Activated CD8-positive, alpha-beta memory T cell treated with anti-CD3 and anti-CD28 coated beads, Interleukin-2, amount 50 U/mL, for 1 hour (primary cell): ENCODE results near the gene PUDP.
"Not testable (repeated sequence)": the region's sequence is repeated elsewhere in the genome, so short reads cannot be mapped to it uniquely, and the experiment has no call there.

ENCODE experiments used
- DNase-seq: peaks from one replicate; pipeline ENCODE4 v3.0.0-alpha.2; 2020; ENCODE audit errors: extremely low read depth

Gene PUDP

GRCh38 chrX:7147978-7148854, at the start of gene PUDP:
Gene PUDP, minus strand, starts transcription at chrX:7148153. Its CDS starts 40 bp downstream, at chrX:7148113.
- peak; percentile 72 for DNase-seq

DNA sequence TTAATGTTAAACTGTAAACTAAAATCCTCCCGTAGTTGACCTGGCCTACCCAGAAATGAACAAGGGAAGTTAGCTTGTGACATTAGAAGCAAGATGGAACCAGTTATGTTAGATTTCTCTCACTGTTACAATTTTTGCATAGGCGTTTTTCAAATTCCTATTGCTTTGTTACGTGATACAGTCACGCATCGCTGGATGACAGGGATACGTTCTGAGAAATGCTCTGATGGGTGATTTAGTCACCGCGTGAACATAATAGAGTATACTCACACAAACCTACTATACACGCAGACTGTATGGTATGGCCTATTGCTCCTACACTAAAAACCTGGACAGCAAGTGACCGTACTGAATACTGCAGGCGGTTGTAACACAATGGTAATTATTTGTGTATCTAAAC, 46.7 kb upstream of the PUDP start:
- no peak for DNase-seq

DNA sequence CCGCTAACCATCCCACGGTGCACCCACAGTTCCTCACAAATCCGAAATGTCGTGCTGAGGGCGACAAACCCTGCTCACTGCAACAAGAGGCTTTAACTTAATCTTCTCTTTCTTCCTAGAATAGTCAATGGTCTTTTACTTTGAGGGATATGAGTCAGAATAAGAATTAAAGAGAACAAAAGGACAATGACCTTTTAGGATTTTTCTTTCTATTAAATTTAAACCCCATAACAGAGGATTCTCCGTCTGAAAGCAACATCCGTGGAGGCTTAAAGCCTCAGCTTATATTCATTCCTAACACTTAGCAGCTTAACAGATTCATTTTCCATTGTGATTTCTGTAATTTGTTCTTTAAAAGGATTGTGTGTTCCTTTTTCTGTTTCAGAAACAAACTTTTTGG, 44.9 kb upstream of the PUDP start:
- DNase-seq = no peak

- DNase-seq = no peak
Observed at GRCh38 chrX:7191681-7192110, 43.7 kb upstream of the PUDP start.

GRCh38 chrX:7190157-7190556, 42.2 kb upstream of the PUDP start:
- no peak for DNase-seq

DNA sequence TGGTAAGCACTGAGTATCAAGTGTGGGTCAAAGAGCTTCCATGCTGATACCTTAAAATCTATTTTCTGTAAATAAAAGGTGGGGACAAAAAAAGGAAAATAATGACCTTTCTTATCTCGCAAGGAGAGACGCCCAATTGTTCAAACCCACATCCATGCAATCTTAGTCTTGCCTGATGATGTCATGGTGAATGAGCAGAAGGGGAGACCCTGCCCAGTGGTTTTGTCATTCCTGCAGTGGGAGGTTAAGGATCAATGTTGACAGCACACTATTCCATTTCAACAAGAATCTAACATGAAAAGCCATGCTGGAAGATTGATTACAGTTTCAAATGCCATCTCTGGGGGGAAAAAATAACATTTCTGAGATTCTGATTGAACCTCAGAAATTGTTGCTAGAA, 40.7 kb upstream of the PUDP start:
- no peak for DNase-seq

- no peak for DNase-seq
Observed at GRCh38 chrX:7184816-7185215, 36.9 kb upstream of the PUDP start.

DNA sequence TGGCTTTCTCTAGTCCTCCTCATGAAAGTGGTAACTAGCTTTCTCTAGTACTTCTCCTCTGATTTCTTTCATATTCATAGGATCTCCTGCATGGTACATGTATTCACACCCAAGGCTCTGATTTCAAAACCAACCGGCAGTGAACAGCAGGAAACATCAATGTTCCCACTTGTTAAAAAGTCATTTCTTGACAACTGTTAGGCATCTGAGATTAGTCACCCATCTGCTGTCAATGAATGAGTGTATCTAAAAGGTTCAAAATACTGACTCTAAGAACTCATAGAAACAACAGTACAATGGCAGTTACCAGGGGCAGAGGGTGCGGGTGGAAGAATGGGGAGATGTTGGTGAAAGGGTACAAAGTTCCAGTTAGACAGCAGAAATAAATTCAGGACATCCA, 31.5 kb upstream of the PUDP start:
- no peak for DNase-seq

- not testable (repeated sequence) for DNase-seq
Observed at GRCh38 chrX:7178859-7179258, 30.9 kb upstream of the PUDP start.

DNA sequence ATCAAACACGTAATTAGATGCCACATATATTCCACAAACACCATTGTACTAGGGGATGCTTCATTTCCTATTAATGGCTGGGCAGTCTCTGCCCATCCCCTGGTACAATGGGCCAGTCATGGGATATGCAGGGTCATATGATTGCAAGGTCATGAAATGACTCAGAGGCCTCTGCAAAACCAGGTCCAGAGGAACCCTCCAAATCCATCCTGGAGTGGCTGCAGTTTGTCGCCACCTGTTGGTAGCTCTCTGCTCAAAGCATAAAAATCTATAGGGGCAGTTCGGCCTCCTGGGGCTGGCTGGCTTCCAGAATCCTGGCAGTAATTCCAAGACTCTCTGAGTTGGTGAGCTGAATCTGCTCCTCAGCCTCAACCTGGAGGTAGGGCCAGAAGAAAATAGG, 22.9 kb upstream of the PUDP start:
- DNase-seq = peak; percentile 1

DNA sequence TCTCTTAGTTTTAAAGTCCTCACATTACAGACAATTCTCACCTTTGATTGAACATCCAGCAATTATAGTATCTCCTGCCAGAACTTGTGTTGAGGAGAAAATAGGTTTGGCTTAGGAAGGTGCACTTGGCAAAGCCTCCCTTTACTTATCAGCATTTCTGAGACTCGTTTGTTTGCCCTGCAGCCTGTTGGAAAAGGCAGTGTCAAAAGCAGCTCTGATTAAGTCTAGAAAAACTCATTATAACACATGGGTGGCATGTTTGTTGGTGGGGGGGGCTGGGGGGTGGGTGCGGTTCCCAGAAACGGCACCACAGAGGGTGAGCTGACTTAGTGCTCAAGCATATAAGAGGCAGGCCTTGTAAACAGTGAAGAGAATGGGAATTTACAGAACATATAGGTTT, 21.7 kb upstream of the PUDP start:
- DNase-seq = no peak

GRCh38 chrX:7168371-7168770, 20.4 kb upstream of the PUDP start:
- no peak for DNase-seq

DNA sequence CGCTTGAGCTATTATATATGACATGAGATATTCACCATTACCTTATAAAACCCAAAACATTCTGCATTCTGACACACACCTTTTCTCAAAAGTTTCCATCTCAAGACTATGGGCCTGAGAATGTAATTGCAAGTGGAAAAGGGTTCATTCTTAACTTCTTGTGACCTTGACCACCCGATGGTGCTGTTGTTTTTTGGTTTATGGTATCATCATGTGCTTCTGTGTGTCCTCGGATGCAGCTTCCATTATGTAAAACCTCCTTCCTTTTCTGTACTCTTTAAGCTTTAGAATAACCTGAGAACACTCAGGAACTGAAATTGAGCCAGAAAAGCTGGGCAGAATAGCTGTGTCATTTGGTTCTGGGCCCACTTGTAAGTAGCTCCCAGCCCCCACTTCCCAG, 16.2 kb upstream of the PUDP start:
- DNase-seq = no peak

- no peak for DNase-seq
Observed at GRCh38 chrX:7163146-7163677, 15.3 kb upstream of the PUDP start.

DNA sequence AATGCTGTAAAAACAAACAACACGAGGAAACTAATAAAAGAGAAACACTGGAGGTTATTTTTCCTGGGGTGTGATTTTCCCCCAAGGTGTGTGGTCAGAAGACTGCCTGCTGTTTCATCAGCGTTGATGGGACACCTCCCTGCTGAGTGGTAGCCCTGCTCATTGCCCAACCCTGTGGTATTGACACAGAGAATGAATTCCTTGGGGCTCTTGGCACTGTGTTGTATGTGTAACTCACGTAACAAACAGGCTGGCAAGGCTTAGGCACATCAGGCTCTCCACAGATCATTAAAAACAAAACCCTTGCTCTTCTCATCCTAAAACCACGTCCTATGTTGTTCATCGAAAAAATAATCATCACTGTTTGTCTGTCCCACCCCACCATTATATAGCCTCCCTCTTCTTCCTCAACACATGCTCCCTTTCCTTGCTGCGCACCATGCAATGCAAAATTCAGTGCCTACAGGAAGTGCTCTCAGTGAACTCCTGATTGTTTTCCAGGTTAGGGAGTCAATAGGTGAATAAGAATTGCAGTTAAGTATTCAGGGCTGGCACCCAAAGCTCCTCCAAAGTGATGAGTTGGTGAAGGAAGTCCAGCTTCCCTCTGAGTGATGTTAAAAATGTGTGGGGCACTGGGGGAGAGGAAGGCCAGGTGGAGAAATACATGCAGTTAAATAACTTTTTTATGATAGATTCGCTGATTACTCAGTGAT, 11.4 kb upstream of the PUDP start:
- no peak for DNase-seq

GRCh38 chrX:7158468-7158990, 10.6 kb upstream of the PUDP start:
- no peak for DNase-seq

- DNase-seq = no peak
Observed at GRCh38 chrX:7156879-7157278, 8.9 kb upstream of the PUDP start.

- no peak for DNase-seq
Observed at GRCh38 chrX:7155163-7155562, 7.2 kb upstream of the PUDP start.

DNA sequence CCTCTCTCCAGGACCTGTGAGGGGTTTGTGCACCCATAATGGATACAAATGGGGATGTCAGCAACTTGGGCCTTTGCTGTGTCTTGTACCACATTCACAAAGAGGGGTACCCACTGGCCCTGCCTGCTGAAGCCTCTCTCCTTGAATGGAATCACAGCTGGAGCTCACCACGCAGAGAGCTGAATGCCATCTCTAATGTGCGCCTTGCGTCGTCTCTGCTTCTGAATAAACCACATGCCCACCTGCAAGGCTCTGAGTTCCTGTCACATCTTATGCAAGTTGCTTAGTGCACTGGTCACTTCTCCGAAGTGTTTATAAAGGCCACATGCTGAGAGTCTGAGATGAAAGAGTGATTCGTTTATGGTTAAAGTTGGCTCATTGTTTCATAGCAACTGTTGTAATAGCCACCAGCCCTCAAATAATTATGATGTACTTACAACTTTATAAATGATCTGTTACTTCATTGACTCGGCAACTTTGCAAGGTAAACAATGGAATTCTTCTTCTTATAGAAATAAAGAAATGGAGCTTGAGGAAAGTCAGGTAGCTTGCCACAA, 6.2 kb upstream of the PUDP start:
- no peak for DNase-seq

DNA sequence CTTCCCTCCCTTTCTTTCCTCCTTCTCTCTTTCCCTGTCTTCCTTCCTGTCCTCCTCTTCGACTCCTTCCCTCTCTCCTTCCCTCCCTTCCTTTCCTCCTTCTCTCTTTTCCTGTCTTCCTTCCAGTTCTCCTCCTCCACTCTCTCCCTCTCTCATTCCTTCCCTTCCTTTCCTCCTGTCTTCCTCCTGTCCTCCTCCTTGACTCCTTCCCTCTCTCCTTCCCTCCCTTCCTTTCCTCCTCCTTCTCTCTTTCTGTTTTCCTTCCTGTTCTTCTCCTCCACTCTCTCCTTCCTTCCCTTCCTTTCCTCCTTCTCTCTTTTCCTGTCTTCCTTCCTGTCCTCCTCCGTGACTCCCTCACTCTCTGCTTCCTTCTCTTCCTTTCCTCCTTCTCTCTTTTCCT, 5.3 kb upstream of the PUDP start:
- DNase-seq = no peak

GRCh38 chrX:7149411-7149810, 1.5 kb upstream of the PUDP start:
- DNase-seq = no peak

GRCh38 chrX:7147413-7147977, 458 bp downstream of the PUDP start, which contains the start of gene STS:
Gene STS, plus strand, starts transcription at chrX:7147712. Its CDS starts 105,488 bp downstream, at chrX:7253200.
- DNase-seq = no peak
